GM21515 (cell line): ENCODE data around the gene SBF2.

ENCODE experiments used
- ATAC-seq: cut with Tn5 transposase; IDR thresholded peaks from one replicate; pipeline ENCODE4 v1.9.1; 2021; ENCODE audit not compliant: unreplicated experiment

SBF2 gene

DNA sequence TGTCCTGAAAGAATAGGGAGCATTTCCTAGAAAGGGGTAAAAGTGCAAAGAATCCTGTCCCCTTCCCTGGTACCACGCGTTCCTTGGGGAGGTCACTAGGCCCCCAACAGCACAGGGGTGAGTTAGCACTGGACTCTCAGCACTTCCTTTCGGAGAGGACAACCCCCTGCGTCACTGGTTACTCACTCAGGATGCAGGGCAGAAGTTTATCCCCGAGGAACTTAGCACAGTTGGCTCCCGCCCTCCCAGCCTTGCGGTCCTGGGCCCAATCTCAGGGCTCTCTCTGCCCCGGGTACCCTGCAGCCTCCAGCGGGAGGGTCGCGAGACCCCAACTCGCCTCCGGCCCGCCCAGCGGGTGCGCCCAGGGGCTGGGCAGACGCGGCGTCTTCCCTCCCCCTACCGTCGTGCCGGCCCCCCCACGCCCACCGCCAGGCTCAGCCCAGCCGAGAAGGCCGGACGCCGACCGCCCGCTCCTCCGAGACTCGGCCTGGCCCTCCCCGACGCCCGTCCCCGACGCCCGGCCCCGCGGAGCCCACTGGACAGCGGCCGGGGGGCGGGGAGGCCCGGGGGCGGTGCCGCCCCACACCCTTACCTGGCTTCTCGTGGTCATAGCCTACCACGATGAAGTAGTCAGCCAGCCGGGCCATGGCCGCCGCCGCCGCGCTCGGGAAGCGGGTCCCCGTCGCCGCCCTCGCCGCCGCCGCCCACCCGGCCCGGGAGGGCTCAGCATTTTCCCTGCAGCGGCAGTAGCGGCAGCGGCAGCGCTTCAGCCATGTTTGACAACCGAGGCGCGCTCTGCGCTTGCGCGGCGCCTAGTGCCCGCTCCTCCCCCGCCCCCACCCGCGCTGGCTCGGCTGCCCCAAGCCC, at the start of gene SBF2:
Gene SBF2, minus strand, starts transcription at position 797 of the 867 bp plus-strand sequence. Its CDS starts 150 bp downstream, at position 647.
- ATAC-seq: peak; percentile 45

GRCh38 chr11:10338287-10338686, 44.3 kb upstream of the SBF2 start:
- ATAC-seq: no peak

DNA sequence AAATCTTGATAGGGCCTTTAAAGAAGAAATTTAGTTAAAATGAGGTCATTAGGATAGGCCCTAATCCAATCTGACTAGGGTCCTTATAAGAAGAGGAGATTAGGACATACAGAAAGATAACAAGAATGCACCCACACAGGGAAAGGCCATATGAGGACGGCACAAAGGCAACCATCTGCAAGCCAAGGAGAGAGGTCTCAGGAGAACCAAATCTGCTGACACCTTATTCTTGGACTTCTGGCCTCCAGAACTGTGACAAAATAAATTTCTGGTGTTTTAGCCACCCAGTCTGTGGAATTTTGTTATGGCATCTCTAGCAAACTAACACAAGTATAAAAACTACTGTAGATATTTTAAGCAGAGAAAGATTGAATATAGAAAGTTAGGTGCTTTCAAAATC, 39.5 kb upstream of the SBF2 start:
- ATAC-seq: no peak

DNA sequence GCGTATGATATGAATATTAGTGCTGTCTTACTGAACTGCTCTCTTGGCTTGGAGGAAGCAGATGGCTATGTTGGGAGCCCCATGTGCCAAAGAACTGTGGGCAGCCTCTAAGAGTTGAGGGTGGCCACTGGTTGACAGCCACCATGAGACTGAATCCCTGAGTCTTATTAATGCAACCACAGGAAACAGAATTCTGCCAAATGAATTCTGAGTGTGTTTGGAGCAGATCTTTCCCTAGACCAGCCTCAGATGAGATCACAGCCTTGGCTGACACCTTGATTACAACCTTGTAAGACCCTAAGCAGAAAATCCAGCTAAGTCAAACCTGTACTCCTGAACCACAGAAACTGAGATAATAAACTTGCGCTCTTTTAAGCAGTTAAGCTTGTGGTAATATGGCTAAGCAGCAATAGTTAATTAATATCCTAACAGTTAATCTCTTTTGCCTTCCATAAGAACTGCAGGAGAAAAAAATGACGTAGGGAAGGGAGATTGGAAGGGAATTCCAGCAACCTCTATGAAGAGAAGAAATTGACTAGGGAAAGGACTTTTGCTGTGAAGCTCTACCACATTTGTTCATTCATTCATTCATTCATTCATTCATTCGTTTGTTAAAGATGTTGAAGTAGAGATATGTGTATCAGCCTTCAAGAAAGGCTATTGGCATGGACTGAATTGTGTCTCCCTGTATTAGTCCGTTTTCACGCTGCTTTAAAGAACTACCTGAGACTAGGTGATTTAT, 37.7 kb upstream of the SBF2 start:
- no peak for ATAC-seq

GRCh38 chr11:10329935-10330334, 35.9 kb upstream of the SBF2 start:
- no peak for ATAC-seq

- ATAC-seq: no peak
Observed at GRCh38 chr11:10329356-10329755, 35.3 kb upstream of the SBF2 start.

- no peak for ATAC-seq
Observed at GRCh38 chr11:10328314-10329098, 34.5 kb upstream of the SBF2 start.

DNA sequence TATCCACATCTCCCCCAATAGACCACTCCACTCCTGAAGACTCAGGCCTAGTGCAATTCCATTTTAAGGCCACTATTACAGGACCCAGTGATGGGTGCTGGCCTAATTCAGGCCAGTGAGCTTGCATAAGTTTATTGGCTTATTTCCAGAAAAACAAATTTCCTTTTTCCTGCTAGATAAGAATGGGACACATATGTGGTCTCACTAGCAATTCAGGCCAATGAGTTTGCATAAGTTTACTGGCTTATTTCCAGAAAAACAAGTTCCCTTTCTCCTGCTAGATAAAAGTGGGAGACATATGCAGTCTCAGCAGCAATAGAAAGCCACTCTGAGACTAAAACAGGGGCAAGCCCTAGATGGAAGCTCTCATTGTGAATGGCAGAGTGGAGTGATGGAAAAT, 33.2 kb upstream of the SBF2 start:
- no peak for ATAC-seq

GRCh38 chr11:10326012-10326964, 32.3 kb upstream of the SBF2 start:
- ATAC-seq: no peak

GRCh38 chr11:10325277-10326011, 31.4 kb upstream of the SBF2 start:
- no peak for ATAC-seq

- no peak for ATAC-seq
Observed at GRCh38 chr11:10324474-10324873, 30.5 kb upstream of the SBF2 start.

DNA sequence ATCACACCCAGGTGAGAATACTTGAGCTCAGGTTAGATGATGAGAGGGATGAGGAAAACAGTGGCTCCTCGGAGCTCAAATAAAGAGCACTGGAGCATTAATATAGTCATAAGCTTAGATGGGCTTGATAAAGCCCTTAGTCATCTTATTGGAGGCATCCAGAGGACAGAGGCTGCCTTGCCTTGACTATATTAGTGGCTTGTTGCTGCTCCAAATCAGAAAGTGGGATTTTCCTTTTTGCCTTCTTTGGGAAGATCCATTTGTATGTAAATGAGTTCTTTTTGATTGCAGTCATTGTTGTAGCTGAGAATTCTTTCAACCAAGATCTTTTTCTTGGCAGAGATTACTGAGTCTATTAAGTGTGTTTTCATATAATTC, 29.8 kb upstream of the SBF2 start:
- ATAC-seq: no peak

DNA sequence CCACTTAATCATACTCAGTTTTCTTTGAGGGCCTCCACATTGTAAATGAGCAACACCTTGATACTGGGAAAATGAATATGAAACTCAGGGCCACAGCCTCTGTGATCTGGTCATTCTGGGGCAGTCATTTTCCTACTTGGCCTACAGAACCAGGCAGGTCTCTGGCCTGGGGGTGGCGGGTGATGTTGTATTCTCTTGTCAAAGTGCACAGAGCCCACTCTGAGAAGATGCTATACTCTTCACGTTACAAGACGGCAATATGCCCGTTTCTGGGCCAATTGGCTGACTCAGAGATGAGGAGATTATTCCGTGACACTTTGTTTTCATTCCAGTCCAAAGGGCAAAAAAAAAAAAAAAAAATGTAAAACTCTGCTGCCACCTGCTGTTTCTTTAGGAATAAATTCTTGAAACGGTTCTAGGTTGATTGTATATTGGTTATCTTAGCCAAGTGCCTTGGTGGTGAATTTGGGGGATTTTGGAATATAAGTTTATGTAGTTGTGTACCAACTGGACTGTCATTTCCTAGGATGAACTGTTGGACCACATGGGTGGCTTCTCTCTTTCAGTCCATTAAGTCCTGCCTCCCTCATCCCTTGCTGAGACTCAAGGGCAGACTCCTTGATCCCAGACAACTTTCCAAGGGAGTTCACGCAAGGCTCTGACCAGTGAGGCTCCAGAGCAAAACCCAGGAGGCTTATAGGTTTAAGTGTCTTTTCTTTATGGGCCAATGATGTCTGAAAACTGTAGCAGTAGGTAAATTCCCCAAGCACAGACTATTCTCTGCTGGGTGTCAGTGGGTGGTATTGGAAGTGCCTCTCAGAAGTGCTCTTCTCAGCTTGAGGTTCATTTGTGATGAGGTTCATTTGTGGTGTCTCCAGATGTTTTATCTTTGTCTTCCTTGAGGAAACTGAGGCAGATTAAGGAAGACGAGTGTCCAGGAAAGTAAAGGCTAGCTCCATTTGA, 29.1 kb upstream of the SBF2 start:
- ATAC-seq: no peak

DNA sequence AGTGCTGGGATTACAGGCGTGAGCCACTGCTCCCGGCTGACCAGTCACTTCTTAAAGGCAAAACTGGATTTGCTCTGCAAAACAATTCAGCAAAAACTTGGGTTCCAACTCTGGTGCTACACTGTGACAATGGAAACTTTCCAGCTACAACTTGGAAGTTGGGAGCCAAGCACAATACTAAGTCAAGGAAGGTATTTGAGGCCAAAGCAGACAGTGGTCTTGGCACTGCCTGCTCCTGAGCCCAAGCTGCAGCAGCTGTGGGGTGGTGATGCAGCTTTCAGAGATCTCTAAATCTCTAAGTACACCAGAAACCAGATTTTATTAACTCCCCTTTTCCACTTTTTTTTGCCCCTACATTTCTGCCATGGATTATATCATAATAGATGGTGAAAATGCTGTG, 28.4 kb upstream of the SBF2 start:
- ATAC-seq: no peak

DNA sequence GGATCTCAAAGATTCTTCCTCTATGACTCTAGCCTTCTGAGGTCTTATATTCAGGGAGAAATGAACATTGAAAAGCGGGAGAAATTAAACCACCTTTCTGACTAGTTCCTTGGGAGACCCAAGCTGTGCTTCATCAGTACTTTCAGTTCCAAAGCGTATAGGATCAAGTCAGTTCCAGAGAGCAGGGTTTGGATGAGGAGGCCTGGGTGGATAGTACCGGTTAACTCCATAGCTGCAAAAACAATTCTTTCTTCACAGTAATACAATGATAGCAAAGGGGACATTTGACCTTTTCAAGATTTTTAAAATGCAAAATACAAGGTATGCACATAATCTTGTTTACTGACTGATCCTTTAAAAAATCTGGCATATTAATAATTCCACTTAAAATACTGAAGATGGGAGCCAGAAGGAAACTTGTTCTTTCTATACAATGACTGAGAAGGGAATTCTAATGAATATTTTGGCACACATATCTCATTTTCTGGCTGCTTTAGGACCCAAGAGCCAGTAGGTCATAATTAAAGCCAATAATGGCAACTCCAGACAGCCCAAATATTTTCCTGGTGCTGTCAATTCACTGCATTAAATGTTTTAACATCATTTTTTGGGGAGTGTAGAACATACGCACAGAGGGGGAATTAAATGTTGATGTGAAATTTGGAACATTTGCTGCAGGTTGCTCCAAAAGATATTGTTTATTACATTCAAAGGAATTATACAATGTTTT, 26.9 kb upstream of the SBF2 start:
- ATAC-seq: no peak

DNA sequence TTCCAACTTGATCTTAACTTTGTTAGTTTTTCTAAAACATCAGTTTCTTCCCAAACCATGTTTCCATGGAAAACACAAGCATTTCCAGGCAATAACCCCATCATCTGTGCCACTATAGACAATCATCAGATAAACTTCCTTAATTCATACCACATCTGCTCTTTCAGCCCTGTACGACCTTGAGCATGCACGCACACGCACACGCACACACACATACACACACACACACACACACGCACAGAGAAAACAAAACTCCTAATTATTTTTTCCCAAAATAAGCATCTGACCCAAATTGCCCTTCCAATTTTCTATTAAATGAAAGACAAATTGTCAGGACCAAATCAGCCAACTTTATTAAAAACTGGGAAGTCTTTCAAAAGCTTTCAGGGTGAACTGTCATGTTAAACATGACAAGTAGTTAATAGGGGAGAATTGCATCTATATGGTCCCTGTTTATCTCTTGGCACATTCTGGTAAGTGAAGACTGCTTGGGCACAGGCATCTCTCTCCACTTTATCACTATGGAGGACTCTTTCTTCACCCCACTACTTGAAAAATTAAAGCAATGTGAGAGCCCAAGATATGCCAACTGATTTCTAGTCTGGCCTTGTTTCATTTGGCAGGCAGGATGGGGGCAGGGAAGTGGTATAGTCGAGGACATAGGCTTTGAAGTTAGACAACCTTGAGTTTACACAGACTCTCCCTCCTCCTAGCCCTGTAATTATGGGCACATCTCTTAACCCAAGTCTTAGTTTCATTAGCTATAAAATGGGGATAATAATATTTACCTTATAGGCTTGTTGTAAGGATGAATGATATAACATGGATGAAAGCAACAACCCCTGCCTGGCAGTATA, 25.9 kb upstream of the SBF2 start:
- no peak for ATAC-seq

- ATAC-seq: no peak
Observed at GRCh38 chr11:10318527-10318802, 24.4 kb upstream of the SBF2 start.
